Amniotic epithelial cell (primary cell): ENCODE measurements around the gene DET1.

Experiments used
- DNase-seq: peaks from one replicate; pipeline ENCODE4 v3.0.0-alpha.2; 2010; ENCODE audit warnings: low read depth

Gene DET1

DNA sequence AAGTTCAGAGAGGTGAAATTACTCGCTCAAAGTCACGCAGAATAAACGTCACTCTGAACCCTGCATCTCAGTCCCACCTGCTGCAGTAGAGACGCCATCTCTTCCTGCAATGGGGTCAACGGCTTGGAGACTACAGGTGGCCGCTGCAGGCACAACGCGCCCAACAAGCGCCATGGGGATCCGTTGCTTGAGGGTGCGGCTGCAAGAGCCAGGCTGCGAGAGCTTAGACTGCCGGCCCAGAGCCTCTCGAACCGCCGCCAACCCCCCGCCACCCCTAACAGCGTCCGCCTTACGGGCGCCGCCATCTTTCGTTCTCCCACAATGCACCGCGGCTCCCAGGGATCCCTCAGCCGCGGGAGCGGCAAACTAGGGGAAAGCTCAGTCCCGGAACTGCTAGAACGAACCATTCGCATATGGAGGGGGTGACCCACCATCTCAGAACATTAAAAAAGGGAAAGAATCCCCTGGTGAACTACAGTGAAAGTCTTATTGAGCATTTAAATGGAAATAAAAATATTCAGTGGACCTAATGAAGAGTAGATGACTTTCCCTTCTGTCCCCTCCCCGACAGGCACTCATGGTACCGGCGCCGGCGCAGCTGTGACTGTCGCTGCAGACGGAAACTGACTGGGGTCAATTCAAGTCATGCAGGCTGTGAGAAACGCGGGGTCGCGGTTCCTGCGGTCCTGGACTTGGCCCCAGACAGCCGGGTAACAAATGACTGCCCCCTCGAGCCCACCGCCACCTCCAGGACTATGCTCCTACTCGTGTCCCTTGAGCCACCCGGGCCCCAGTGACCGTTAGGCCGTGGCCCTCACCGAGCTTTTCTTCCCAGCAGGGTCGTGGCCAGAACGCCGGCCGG is 79.2 kb downstream of the DET1 start, which contains the start of the genes MRPL46 and MRPS11:
Gene MRPL46, minus strand, starts transcription at position 316 of the 862 bp plus-strand sequence. Its CDS starts 11 bp downstream, at position 305.
Gene MRPS11, plus strand, starts transcription at position 636 of the 862 bp plus-strand sequence. Its CDS starts 10 bp downstream, at position 646.
- peak; percentile 77 for DNase-seq

DNA sequence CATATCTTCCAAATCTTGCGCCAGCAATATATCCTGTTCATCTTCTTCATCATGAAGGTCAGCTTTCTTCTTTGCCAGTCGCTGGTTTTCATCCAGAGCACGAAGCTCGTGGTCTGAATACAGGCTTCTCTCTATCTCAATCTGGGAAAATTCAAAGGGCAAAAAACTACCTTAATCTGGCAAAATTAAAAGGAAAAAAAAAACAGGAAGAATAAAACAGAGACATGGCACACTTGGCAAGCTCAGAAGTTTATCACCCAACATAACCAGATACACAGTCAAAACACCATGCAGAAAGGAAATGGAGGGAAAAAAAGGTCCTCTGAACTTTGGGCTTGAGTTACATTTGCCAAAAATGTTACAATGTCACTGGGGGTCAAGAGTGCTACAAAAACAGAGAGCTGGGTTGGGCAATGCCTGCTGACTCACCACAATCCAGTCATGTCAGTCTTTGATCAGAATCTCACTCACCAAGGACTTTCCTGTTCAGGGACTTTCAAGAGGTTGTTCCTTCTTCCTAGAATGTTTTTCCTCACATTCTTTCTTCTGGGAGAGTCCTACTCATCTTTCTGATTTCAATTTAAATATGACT is 80.8 kb downstream of the DET1 start:
- DNase-seq, result peak; percentile 71

DNA sequence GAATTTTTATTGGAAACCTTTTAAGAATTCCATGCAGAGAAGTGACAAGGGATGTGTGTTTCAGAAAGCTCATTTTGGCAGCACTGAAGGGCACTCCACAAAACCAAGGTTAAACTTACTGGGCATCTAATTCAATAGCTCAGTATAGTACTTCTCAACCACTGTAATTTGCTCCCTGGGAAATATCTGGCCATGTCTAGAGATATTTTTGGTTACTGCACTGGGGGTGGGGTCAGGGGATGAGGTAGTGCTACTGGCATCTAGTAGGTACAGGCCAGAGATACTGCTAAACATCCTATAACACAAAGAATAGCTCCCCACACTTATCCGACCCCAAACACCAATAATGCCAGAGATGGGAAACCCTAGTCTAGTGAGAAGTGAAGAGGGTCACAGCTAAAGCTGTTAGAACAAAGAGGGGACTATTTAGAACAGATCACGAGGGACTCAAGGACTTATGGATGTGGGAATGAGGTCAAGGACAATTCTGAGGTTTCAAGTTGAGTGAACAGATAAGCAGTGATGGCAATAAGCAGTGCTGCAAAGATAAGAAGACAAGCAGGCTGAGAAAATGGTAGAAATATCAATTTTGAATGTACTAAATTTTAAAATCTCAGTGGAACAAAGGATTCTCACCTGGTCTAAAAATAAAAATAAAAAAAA is 82.5 kb downstream of the DET1 start:
- DNase-seq, result no peak
